KG1 (cell line): ENCODE data around the gene C9orf85.
"Not testable (repeated sequence)": the region's sequence is repeated elsewhere in the genome, so short reads cannot be mapped to it uniquely, and the experiment has no call there.

Experiments used
- DNase-seq: peaks from one replicate; lab custom pipeline; 2025; lab: John Stamatoyannopoulos, UW

Gene C9orf85

DNA sequence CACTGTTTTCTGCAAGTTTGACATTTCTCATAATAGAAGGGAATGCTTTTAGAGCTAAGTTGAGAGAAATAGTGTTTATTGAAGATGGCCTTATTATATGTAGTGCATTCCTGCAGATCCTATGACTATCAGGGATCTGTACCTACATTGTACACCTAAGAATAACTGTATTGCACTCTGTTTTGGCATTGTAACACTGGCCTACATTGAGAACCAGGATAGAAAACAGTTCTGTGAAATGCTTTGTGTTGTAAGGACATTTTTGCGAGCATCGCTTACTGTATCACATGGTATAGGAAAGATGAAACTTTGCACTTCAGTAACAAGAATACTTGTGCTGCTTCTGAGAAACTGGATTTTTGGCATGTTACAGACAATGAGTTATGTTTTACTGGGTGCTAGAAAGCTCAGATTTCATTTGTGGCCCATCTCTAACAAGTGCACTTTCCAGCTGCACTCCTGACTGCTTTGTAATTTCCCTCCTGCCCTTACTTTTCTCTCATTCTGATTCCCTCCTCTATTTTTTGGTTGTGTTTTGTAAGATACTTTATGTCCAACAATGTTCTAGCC, 30.6 kb downstream of the C9orf85 start:
- no peak for DNase-seq

DNA sequence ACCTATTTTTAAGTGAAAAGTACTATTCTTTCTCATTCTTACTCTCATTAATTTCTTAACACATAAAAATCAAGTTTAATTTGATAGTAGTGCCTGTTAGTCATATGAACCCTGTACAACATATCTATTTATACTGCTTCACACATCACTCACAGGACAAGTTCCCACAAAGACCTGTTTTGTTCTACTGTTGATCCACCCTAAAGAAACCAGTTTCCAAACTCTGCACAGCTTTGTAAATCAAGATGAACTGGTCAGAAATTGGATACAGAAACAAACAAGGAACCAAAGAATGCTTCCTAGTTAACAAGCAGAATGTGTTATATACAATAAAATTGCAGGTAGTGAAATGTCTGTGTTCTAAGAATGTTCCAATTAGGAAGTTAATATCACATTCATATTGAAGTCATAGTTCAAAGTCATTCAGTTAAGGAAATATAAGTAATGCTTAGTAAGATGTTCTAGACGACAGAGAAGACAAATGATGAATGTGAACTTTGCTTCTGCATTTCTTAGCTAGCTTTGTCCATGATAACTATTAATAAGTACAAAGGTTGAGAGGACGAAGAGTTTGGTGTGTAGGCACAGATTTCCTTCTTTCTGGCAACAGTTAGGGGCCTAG, 33.4 kb downstream of the C9orf85 start:
- DNase-seq: no peak

DNA sequence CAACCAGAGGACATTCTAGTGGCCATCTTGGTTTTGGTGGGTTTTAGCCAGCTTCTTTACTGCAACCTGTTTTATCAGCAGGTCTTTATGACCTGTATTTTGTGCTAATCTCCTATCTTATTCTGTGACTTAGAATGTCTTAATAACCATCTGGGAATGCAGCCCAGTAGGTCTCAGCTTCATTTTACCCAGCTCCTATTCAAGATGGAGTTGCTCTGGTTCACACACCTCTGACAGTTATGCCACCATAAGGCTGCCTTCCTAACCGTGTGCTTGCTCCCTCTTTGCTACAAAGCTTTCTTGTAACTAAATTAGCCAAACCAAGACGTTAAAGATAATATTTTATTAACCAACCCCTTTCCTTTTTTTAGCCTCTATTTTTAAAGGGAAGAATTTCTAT, 43.2 kb downstream of the C9orf85 start:
- not testable (repeated sequence) for DNase-seq

DNA sequence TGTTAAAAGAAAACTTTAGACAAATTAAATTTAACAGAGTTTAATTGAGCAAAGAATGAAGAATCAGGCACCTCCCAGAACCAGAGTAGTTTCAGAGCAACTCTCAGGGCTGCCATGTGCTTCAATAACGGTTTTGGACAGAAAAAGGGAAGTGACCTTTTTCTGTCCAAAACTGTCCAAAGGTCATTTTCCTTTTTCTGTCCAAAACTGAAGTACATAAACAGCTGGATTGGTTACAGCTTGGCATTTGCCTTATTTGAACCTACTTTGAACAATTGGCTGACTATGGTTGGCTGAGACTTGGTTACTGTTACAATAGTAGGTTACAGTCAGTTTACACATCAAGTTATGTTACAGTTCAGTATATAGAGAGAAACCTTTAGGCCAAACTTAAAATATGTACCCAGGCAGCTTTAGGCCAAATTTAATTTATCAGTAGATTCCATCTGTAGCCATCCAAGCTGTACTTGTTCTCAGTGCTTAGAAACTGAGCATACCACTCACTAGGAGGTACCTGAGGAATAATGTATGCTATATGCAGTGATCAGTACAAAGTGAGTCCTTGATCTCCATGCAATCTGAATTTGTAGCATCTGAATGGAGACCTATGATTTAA, 44.0 kb downstream of the C9orf85 start:
- no peak for DNase-seq

GRCh38 chr9:71962328-71962727, 50.9 kb downstream of the C9orf85 start:
- no peak for DNase-seq

GRCh38 chr9:71963471-71963996, 52.1 kb downstream of the C9orf85 start:
- not testable (repeated sequence) for DNase-seq

DNA sequence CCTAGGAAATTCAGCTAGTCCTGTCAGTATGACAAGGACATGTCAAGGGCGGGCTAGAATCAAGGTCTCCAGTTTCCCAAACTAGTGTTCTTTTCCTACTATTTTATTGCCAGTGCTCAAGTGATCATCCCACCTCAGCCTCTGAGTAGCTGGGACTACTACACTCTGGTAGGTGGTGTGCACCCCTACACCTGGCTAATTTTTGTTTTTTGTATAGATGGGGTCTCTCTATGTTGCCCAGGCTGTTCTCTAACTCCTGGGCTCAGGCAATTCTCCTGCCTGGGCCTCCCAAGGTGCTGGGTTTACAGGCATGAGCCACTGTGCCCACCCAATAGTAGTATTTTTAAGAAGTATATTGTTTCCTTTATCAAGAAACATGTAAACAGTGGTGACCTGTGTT, 54.0 kb downstream of the C9orf85 start:
- DNase-seq: no peak

DNA sequence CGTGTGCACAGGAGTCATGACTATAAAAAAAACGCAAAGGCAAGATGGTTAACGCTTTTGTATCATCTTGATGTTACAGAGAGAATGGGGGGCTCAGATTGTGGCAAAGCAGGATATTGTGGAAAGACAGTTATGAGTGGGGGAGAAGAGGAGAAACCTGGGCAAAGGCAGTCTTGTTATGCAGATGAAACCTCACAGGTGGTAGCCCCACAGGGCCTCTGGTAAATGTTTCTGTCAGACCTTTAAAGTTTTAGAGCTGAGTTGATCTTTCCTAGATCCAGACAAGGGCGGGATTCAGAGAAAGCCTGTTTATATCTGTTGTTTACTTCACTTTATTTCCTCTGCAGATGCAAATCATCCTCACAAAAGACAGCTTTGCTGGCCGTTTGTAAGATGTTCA, 55.2 kb downstream of the C9orf85 start:
- no peak for DNase-seq

DNA sequence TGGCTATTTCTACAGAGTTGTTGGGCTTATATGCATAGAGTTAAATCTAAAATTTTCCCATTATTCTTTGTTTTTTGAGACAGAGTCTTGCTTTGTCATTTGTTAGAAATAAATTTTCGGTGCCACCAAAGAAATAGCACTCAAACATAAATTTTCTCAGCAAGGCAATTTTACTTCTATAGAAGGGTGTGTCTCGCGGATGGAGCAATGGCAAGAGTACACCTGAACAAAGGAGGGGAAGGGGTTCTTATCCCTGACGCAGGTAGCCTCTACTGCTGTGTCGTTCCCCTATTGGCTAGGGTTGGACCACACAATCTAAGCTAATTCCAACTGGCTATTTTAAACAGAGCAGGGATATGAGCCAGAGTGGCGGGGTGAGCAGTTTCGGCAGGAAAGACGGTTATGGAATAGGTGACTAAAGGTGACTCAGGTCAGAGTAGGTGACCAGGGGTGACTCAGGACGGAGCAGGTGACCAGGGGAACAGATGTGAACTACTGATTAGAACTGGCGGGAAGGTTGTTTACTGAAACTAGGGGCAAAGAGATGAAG, 57.2 kb downstream of the C9orf85 start:
- DNase-seq: no peak

DNA sequence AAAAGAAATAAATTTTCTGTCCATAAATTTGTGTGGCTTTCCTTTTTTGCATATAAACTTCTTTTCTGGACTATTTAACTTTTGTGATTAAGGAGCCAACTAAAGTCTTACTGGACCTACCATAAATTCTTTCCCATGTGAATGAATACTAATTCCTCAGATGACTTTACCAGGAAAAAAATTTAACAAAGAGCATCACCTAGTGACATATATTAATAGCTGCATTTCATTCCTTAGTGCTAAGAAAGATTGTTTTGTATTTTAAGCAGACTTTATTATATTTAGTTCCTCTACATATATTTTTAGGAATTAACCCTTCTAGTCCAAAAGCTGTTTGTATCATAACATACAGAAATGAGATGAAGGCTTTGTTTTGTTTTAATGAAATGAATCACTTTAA, 64.4 kb downstream of the C9orf85 start:
- no peak for DNase-seq

- DNase-seq: no peak
Measured at GRCh38 chr9:71977003-71977402, 65.6 kb downstream of the C9orf85 start.

DNA sequence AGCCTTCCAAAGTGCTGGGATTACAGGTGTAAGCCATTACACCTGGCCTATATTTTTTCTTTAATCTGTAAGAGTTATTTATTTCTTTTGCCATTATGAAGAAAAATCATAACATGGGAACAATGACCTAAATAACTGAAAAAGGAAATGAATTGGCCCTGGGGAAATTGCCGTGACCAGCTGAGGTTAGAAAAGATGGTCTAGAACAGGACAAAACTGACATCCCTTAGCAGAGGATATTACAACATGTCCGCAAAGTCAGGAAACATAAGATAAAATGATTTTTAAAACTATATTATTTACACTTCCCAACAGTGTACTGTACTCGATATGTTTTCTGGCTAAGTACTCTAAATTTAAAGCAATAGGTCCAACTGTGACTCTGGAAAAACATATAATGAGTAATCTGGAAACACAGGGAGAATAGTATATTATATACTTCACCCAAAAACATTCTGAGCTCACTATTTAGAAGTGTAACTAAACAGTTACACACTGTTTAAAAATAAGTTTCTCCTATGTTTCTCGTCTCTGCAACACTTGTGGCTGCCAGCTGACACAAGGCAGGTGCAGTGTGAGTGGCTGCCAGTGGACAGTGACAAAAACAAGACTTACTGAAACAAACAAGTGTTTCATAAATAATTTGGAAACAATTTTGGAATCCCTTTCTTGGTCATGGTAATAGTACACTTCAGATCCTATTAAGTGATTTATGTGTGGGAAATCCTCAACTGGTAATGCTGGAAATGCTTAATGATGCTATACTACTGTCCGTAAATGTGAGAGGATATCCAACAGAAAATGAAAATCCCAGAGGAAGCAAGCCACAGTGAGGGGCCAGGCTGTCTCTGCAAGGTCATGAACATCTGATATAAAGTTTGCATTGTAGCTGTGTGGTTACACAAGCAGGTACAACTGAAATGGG, 69.1 kb downstream of the C9orf85 start:
- DNase-seq: no peak

DNA sequence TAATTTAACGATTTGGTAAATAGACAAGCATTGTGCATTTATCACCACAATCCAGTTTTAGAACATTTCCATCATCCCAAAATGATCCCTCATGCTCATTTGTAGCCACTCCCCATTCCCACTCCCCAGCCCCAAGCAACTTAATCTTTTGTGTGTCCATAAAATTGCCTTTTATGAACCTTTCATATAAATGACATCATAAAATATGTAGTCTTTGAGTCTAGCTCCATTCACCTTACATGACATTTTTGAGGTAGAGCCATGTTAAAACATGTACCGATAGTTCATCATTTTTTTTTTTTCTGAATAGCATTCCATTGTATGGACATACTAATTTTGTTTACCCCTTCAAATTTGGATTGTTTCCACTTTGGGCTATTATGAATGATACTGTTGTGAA, 70.5 kb downstream of the C9orf85 start:
- DNase-seq: no peak

DNA sequence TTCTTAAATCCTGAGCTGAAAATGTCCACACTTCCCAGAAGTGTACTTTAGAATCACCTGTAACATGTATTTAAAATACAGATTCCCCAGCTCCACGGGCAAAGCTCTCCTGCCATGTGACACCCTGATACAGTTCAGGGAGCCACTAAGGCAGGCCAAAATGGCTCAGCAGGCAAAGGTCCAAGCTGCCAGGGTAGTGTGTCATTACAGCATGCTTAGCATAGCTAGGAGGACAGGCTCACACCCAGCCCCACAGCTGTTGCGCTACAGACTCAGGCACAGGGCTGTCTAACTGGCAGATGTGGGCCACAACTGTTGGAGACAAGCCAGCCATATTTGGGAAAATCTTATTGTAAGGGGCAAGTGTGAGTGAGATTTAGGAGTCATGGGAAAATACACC, 73.0 kb downstream of the C9orf85 start:
- DNase-seq: no peak

- DNase-seq: no peak
Measured at GRCh38 chr9:71984831-71985281, 73.4 kb downstream of the C9orf85 start.

- DNase-seq: no peak
Measured at GRCh38 chr9:71985297-71985911, 74.0 kb downstream of the C9orf85 start.

GRCh38 chr9:71986900-71987299, 75.5 kb downstream of the C9orf85 start:
- no peak for DNase-seq

DNA sequence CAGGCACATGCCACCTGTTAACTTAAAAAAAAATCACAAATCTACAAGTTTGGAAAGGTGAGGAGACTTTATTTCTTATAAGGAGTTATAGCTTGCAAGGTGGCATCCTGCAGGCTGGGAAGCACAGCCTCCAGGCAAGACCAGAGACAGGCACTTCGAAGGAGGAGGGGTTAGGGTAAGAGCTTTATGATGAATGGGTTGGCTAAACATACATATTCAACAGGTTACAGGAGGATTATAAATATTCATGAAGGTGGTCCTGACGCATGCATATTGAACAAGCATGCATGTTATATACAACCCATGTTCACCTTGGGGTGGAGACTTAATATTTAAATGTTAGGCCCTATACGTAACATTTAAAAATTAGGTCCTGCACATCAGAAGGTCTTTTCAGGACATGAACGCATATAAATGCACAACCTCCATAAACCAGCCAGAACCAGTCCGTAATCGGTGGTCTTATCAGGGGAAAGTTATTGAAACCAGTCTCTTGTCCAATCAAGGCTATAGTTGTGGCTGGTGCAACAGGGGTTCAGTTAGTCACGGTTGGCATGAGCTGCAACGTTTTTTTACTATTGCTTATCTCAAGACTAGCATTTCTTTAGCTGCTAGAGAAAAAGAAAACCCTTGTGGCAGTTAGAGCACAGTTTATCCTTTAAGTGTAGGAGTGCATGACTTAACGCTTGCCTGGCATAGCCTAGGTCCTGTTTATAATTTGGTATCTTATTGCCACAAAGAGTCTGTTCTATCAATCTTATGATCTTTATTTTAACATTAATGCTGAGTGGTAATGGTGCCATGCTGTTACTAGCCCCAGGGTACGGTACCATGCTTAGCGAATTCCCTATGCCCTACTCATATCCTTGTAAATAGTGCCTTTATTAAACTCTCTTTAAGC, 76.3 kb downstream of the C9orf85 start:
- DNase-seq: no peak

- no peak for DNase-seq
Measured at GRCh38 chr9:71990466-71990865, 79.0 kb downstream of the C9orf85 start.

DNA sequence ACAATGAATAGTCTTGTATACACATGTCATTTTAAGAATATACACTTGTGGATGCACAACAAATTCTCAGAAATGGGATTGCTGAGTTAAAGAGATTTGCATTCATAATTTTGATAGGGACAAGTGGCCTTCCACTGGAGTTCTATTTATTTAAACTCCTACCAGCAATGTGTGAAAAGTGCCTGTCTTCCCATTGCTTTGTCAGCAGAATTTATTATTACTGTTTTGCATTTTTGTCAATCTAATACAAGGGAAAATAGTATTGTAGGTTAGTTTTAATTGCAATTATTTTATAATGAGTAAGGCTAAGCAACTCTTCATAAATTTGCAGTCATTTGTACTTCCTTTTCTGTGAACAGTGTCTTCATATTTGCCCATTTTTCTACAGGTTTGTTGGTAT, 94.0 kb downstream of the C9orf85 start:
- DNase-seq: no peak

- DNase-seq: no peak
Measured at GRCh38 chr9:72006501-72006900, 95.1 kb downstream of the C9orf85 start.
